NCI-H226 (cell line): ENCODE results near the gene PRRX1.

Source experiments
- DNase-seq: peaks from one replicate; pipeline ENCODE4 v3.0.0-alpha.2; 2015

The PRRX1 gene

GRCh38 chr1:170664828-170665612 is 1.1 kb downstream of the PRRX1 start:
- no peak for DNase-seq

DNA sequence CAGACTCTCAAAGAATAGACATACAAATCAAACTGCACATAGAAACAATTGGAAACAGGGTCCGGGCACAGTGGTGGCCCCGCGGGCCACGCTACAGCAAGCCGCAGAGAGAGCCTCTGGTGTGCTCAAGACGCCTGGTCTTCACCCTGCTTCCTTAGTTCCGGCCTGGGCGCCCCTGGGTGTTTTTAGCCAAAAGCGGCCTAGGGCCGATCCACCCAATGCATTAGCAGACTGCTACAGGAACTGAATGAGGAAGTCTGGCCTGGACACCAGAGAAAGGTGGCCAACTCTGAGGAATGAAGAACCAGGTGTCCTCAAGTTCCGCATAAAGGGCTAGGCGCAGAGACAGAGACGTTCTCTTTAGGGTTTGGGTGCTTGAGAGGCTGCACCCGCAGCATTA is 1.7 kb downstream of the PRRX1 start:
- DNase-seq: no peak

- DNase-seq: no peak
Measured at GRCh38 chr1:170666541-170667254, 2.8 kb downstream of the PRRX1 start.

GRCh38 chr1:170668209-170669106 is 4.5 kb downstream of the PRRX1 start:
- no peak for DNase-seq

DNA sequence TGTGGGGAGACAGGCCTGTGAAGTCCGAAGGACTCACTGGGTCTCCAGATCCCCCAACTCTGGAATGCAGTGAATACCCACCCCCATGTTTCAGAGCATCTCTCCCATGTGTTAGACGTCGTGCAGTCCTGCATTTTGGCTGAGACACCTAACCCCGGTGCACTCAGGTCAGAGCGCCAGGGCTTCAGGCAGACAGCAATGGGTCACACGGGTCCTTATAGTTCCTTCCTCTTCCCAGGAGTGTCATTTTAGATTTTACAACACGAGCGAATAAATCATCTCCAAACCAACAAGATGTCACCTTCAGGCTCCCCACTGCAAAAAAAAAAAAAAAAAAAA is 5.1 kb downstream of the PRRX1 start:
- no peak for DNase-seq

- no peak for DNase-seq
Measured at GRCh38 chr1:170669586-170670530, 5.9 kb downstream of the PRRX1 start.

- no peak for DNase-seq
Measured at GRCh38 chr1:170670802-170671628, 7.1 kb downstream of the PRRX1 start.

DNA sequence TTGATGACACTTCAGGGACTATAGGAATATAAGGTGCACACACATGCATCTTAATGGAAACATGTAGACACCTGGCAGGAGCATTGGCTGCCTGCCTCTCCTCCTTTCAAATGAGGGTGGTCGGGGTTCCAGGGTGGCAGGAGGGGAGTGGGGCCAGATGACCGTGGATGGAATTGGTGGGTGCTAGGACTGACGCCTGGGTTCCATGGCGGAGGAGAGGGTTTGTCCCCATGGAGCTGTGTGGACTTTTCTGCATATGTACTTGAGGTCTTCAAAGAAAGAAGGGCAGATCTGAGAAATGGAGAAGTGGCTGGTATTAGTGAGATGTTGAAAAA is 7.7 kb downstream of the PRRX1 start:
- DNase-seq: no peak

- DNase-seq: no peak
Measured at GRCh38 chr1:170672316-170672715, 8.4 kb downstream of the PRRX1 start.

DNA sequence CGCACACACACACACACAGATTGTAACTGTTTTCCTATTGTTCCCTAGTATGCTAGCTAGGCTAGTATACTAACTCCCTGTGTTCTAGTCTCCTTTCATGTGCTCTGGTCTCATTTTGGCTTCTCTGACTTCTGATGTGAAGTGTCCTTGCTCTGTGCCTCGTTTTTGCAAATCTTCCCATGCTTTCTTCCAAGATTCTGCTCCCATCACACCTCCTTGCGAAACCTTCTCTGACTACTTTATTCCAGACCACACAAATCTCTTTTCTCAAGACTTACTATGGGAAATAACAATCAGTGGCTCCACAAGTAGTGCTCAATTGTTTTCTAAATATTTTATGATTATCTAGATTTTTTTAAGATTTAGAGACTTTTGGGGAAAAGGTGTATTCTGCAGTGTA is 10.3 kb downstream of the PRRX1 start:
- DNase-seq: no peak

DNA sequence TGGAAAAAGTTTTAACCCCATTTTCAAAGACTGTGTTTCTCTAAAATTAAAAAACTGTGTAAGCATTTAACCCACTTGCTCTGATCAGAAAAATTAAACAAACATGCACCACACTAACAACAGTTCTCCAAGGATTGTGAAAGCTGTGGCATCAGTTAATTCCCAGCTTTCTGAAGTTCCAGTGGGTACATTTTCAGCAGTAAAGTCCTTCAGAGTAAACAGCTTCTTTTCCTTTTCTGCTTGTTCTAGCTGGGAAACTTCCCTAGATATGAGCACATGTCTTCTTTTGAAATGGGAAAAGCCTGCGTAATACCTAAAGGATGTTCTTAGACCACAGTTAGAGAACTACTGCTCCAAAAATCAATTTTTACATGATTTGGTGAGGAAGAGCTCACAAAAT is 11.1 kb downstream of the PRRX1 start:
- no peak for DNase-seq

DNA sequence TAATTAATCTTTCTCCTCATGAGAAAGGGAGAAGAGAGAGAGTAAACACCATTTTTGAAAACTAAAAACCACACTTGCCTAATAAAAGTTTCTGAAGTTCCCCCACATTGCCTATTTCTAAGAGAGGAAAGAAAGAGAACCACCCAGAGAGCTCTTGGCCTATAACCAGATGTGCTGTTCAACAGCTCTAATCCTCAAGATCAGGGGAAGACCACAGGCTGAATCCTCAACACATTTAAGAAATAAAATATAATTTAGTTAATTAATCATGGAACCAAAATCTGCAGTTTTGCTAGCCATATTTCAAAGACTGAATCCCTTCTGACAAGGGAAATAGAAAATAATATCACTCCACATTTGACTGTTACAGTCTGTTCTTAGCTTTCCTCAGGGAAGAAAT is 11.9 kb downstream of the PRRX1 start:
- no peak for DNase-seq

GRCh38 chr1:170676628-170677027 is 12.7 kb downstream of the PRRX1 start:
- DNase-seq: no peak

- no peak for DNase-seq
Measured at GRCh38 chr1:170678027-170678600, 14.2 kb downstream of the PRRX1 start.

DNA sequence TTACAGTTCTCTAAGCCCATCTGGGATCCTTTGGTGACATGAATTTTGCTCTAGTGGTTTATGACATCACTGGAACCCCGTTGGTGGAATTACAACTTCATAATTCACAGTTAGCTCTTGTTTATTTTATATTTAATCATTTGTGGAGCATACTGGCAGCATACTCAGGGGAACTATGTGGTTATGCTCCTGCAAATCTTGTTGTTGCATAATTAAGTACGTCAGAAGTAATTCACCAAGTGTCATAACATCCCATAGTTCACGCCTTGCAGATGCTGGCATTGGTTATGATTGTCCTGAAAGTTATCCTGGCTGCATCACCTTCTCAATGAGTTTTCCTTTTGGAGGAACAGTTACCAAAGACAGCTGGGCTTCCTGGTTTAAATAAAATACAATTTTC is 16.5 kb downstream of the PRRX1 start:
- DNase-seq: no peak

DNA sequence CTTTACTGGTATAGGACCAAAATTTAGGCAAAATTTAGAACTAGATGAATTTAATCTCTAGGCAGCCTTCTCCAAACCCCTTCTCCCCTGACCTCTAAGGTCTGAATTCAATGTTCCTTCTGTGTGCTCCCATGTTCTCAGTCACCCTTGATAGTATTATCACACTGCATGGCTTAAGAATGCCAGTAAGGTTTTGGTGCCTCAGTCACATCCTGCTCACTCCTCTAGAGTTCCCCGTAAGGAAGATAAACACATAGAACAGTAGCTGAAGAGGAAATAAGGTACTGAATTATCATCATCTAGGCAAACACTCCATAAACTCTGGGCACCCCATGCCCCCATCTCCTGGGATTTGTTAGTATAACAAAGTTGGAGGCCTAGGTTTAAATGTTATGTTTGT is 18.2 kb downstream of the PRRX1 start:
- DNase-seq: no peak

DNA sequence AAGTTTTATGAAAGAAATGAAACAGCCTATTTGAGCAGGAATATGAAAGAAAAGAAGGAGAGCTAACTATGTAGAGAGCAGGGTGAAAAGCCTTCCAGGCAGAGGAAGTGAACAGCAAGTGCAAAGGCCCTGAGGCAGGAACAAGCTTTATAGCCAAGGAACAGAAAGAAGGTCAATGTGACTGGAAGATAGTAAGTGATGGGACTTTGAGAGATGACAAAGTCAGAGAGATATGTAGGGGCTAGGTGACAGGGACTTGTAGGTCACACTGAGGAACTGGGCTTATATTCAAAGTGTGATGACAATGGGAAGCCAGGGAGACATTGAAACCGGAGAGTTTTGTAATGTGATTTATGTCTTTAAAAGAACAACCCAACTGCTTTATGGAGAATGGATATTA is 18.9 kb downstream of the PRRX1 start:
- no peak for DNase-seq

DNA sequence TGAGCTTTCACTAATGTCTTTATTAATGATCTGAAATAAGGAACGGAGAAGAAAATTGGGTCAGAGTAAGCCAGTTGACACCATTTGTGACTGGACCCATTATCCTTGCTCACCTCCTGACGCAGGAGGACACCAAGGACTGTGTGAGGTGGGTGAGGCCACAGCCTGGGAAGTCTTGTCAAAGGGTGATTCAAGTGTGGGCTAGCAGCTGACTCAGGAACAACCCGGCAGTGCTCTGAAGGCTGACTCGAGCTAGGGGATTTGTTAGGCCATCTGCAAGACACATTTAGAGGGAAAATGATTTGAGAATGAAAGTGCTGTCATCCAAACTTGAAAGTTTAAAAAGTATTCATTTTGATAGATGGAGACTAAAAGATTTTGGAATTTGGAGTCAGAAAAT is 21.2 kb downstream of the PRRX1 start:
- DNase-seq: no peak

DNA sequence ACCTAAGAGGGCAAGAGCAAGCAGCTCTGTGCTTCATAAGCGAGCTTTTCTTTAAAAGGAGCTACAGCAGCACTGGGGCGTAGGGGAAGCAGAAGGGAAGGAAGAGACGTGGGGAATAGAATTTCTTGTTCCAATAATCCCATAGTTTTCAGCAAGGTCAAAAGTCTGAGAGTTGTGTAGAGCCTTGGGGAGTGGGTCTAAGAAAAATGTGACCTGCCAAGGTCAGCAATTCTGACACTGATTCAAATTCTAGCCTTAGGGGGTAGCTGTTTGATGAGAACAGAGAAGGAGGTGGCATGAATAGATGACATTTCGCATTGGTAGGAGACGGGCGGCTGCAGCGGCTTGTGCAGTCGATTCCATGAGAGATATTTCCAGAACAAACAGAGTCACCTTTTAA is 22.4 kb downstream of the PRRX1 start:
- DNase-seq: no peak

GRCh38 chr1:170687621-170688020 is 23.7 kb downstream of the PRRX1 start:
- no peak for DNase-seq

- DNase-seq: no peak
Measured at GRCh38 chr1:170691258-170691657, 27.3 kb downstream of the PRRX1 start.
